HepG2 (cell line): ENCODE measurements around the gene HYCC1. TPM values are rescaled to one million over a fixed set of nuclear protein-coding genes. Genes with fewer than 3 reads are reported as not detected.

Source experiments
- ATAC-seq: fragments of 200-7000 bp; cut with Tn5 transposase; 3 replicates; pipeline ENCODE4 v1.9.1; 2020; ENCODE audit warnings: mild to moderate bottlenecking, moderate library complexity
- BruUV-seq: library from RNA; stranded (reverse); fragments of 400-500 nt; replicated peaks from 2 replicates; lab custom pipeline; 2021; lab: Mats Ljungman, UMichigan
- CTCF ChIA-PET: fragments of 300-600 bp; formaldehyde crosslinking; extraction: SDS; loops from one replicate; lab custom pipeline; 2021; ENCODE audit warnings: low total read pairs, inconsistent platforms, low intra/inter-chr PET ratio; lab: Yijun Ruan, JAX
- POLR2A ChIA-PET: fragments of 350-600 bp; sonication (Branson Sonifier 250); formaldehyde crosslinking; loops from one replicate; lab custom pipeline; 2020; ENCODE audit warnings: antibody characterized with exemption, inconsistent platforms; lab: Yijun Ruan, JAX
- DNase-seq: peaks from one replicate; pipeline ENCODE4 v3.0.0-alpha.2; 2015; ENCODE audit warnings: low spot score
- FAIRE-seq: peaks from 3 replicates; lab custom pipeline; 2011; peaks lifted over from hg19 to GRCh38; lab: Jason Lieb, UNC
- H2AFZ ChIP-seq: one replicate; pipeline ENCODE4 v1.6.1; 2011; ENCODE audit warnings: low read length, inconsistent platforms
- H3K27ac ChIP-seq: fragments of 300-600 bp; 3 replicates; pipeline ENCODE4 v1.8.0; 2011; ENCODE audit warnings: mixed run types, mild to moderate bottlenecking, mixed read lengths, low read length, inconsistent platforms; ENCODE audit not compliant: insufficient read depth; ENCODE audit errors: extremely low read length
- H3K27me3 ChIP-seq, 2 experiments: fragments of 200-600 bp in 1 of 2; 2 replicates in 1 of 2; 3 replicates in 1 of 2; pipeline versions ENCODE4 v1.6.0 to v1.8.0; 2011; ENCODE audit warnings: low read length in 2 of 2, mild to moderate bottlenecking in 2 of 2, moderate library complexity in 2 of 2, inconsistent platforms in 1 of 2; ENCODE audit not compliant: insufficient read depth in 2 of 2, control insufficient read depth in 1 of 2
- H3K36me3 ChIP-seq, 2 experiments: fragments of 200-600 bp in 1 of 2; replicated peaks in 1 of 2; 2 replicates in 1 of 2; 3 replicates in 1 of 2; pipeline versions ENCODE4 v1.5.1 to v1.8.0; 2011; ENCODE audit warnings: low read length in 2 of 2, inconsistent platforms in 1 of 2; ENCODE audit not compliant: insufficient read depth in 2 of 2, control insufficient read depth in 1 of 2
- H3K4me1 ChIP-seq: 2 replicates; pipeline ENCODE4 v1.5.1; 2012; ENCODE audit warnings: low read length, inconsistent platforms; ENCODE audit not compliant: insufficient read depth
- H3K4me2 ChIP-seq: 2 replicates; pipeline ENCODE4 v1.6.0; 2011; ENCODE audit warnings: low read depth, low read length, inconsistent platforms
- H3K4me3 ChIP-seq, 3 experiments: fragments of 200-600 bp in 1 of 3; sonication (generic), shearing (Covaris generic) in 1 of 3; replicated peaks in 1 of 3; 2 replicates each; pipeline ENCODE4 v1.5.1; 2011 to 2016; ENCODE audit warnings: low read length in 3 of 3, inconsistent platforms in 2 of 3, low read depth in 2 of 3, mild to moderate bottlenecking in 2 of 3, control low read depth in 1 of 3, mixed read lengths in 1 of 3; ENCODE audit not compliant: insufficient read depth in 1 of 3
- H3K79me2 ChIP-seq: one replicate; pipeline ENCODE4 v1.6.1; 2011; ENCODE audit warnings: low read length, inconsistent platforms; ENCODE audit not compliant: insufficient read depth
- H3K9ac ChIP-seq: 2 replicates; pipeline ENCODE4 v1.6.0; 2011; ENCODE audit warnings: mild to moderate bottlenecking, low read depth, low read length, inconsistent platforms; ENCODE audit not compliant: insufficient read depth
- H3K9me3 ChIP-seq: 2 replicates; pipeline ENCODE4 v1.5.1; 2012; ENCODE audit warnings: mild to moderate bottlenecking, low read length
- H4K20me1 ChIP-seq: 2 replicates; pipeline ENCODE4 v1.6.0; 2011; ENCODE audit warnings: inconsistent platforms, mild to moderate bottlenecking, low read length, moderate library complexity; ENCODE audit not compliant: insufficient read depth
- ARNT2 ChIP-seq: sonication (generic); formaldehyde crosslinking; IDR thresholded peaks from 2 replicates; pipeline ENCODE4 v1.8.0; 2022; ENCODE audit warnings: mild to moderate bottlenecking, low read depth, missing genetic modification reagents, moderate library complexity
- BORCS8-MEF2B ChIP-seq: sonication (generic); formaldehyde crosslinking; IDR thresholded peaks from 2 replicates; pipeline ENCODE4 v1.8.0; 2022; ENCODE audit warnings: mild to moderate bottlenecking, missing genetic modification reagents
- GATA4 ChIP-seq: sonication (generic); IDR thresholded peaks from 2 replicates; pipeline ENCODE4 v1.6.1; 2016; ENCODE audit warnings: antibody characterized with exemption, low read depth, borderline replicate concordance
- MAFK ChIP-seq, 2 experiments: IDR thresholded peaks in 1 of 2; conservative IDR thresholded peaks in 1 of 2; 2 replicates each; pipeline ENCODE4 v1.6.1; 2011; ENCODE audit warnings: improper control_type of control experiment in 2 of 2, low read length in 2 of 2
- MTA1 ChIP-seq: sonication (generic); formaldehyde crosslinking; IDR thresholded peaks from 2 replicates; pipeline ENCODE4 v1.4.0; 2020; ENCODE audit warnings: missing genetic modification reagents, mild to moderate bottlenecking, borderline replicate concordance
- NFYC ChIP-seq: IDR thresholded peaks from 2 replicates; pipeline ENCODE4 v1.6.1; 2016; ENCODE audit warnings: missing genetic modification reagents, missing compliant biosample characterization
- NR2F1 ChIP-seq, 2 experiments: fragments of 450-650 bp in 1 of 2; formaldehyde crosslinking in 1 of 2; IDR thresholded peaks; 2 replicates each; pipeline versions ENCODE4 v1.5.0 to v1.6.1; 2016 to 2020; ENCODE audit warnings: mild to moderate bottlenecking in 1 of 2, missing compliant biosample characterization in 1 of 2, missing genetic modification reagents in 1 of 2, moderate library complexity in 1 of 2
- RBFOX2 ChIP-seq: fragments of 200-400 bp; formaldehyde crosslinking; IDR thresholded peaks from 2 replicates; pipeline ENCODE4 v1.6.1; 2017; ENCODE audit warnings: low read depth, mild to moderate bottlenecking, low read length
- RFXAP ChIP-seq: sonication (generic); formaldehyde crosslinking; IDR thresholded peaks from 2 replicates; pipeline ENCODE4 v1.4.0; 2020; ENCODE audit warnings: missing genetic modification reagents, borderline replicate concordance
- SETDB1 ChIP-seq: sonication (generic); formaldehyde crosslinking; IDR thresholded peaks from 2 replicates; pipeline ENCODE4 v1.5.1; 2020; ENCODE audit warnings: missing genetic modification reagents, mild to moderate bottlenecking, borderline replicate concordance
- TSC22D2 ChIP-seq: sonication (generic); formaldehyde crosslinking; IDR thresholded peaks from 2 replicates; pipeline ENCODE4 v1.5.1; 2020; ENCODE audit warnings: missing genetic modification reagents, mild to moderate bottlenecking, borderline replicate concordance
- ZNF431 ChIP-seq: sonication (generic); formaldehyde crosslinking; IDR thresholded peaks from 2 replicates; pipeline ENCODE4 v1.9.0; 2022; ENCODE audit warnings: missing genetic modification reagents, low read depth, mild to moderate bottlenecking, borderline replicate concordance
- ZNF484 ChIP-seq: sonication (generic); formaldehyde crosslinking; IDR thresholded peaks from 2 replicates; pipeline ENCODE4 v1.5.1; 2020; ENCODE audit warnings: mild to moderate bottlenecking, low read depth, missing genetic modification reagents, borderline replicate concordance
- ZNF773 ChIP-seq: sonication (generic); formaldehyde crosslinking; IDR thresholded peaks from 2 replicates; pipeline ENCODE4 v1.4.0; 2020; ENCODE audit warnings: missing genetic modification reagents, borderline replicate concordance
- ZSCAN29 ChIP-seq: sonication (generic); formaldehyde crosslinking; conservative IDR thresholded peaks from 2 replicates; pipeline ENCODE4 v1.4.0; 2020; ENCODE audit warnings: mild to moderate bottlenecking, missing genetic modification reagents
- WGBS: methylation state at CpG from one replicate; pipeline ENCODE4 v1.1.6; 2017; ENCODE audit warnings: low lambda C conversion rate; 5-methylcytosine and 5-hydroxymethylcytosine counted together
- in situ Hi-C: cut with HindIII; loops from 2 replicates; pipeline ENCODE4 v1.10.0; 2017; ENCODE audit warnings: low pct_unique_long_range_greater_than_20kb; ENCODE audit not compliant: extremely low pct_ligation_motif_present
- intact Hi-C: fragments of 100-400 bp; cut with micrococcal nuclease; formaldehyde crosslinking; loops from one replicate; pipeline ENCODE4 v1.10.0; 2022; ENCODE audit not compliant: unreplicated experiment
- polyA plus RNA-seq, 8 experiments: library from polyadenylated mRNA; depleted of rRNA in 3 of 8; stranded (reverse) in 7 of 8; unstranded in 1 of 8; fragments of >200 nt; fragmentation: Illumina TruSeq in 4 of 8; extraction: Trizol in 4 of 8; gene quantifications; 2 replicates each; pipeline versions ENCODE4 v1.2.1 to v1.2.3, GENCODE V29; 2011 to 2016; ENCODE audit warnings: low read depth in 4 of 8, missing spikeins in 1 of 8, mixed read lengths in 1 of 8; ENCODE audit not compliant: insufficient read depth in 1 of 8
- total RNA-seq, 5 experiments: library from RNA; depleted of rRNA; stranded (reverse); fragments of >200 nt; fragmentation: Illumina TruSeq; extraction: Trizol; gene quantifications; 2 replicates each; pipeline ENCODE4 v1.2.3, GENCODE V29; 2016; ENCODE audit warnings: low read depth in 1 of 5
- TF ChIP-seq, protein P1 (sequence below), 2 experiments: IDR thresholded peaks; 2 replicates each; pipeline ENCODE4 v1.6.1; 2011 to 2012; ENCODE audit warnings: low read length in 2 of 2, borderline replicate concordance in 1 of 2, low read depth in 1 of 2, mild to moderate bottlenecking in 1 of 2, moderate library complexity in 1 of 2
- TF ChIP-seq, protein P2 (sequence below): IDR thresholded peaks from 2 replicates; pipeline ENCODE4 v1.4.0; 2020; ENCODE audit warnings: mild to moderate bottlenecking, missing genetic modification reagents

Gene HYCC1
- total and polyA plus RNA-seq, 2 of the 13 experiments (the other 11 are each of a cell fraction or from before 2014, with no cell fraction given), result 9.5 to 41.8 TPM

DNA sequence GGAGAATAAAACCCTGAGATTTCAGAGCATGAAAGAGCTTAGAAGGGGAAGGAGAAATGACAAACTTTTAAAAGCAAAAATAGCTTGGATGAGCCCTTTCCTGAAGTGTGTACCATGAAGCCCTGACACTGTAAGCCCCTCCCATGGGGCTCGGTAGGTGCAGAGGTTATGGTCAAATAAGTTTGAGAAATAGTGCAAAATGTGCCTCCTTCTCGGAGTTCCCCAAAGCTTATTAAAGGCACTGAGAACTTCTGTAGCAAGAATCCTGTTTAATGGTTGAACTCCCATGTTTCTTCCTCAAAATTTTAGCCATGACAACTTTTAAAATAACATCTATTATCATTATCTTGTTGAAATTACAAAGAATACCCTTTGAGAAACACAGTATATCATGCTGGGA, 10.5 kb upstream of the HYCC1 start:
- in situ Hi-C loops, result no loop called here
- CTCF ChIA-PET, result no interaction called here
- Histone ChIP-seq H3K4me3 (no peak overlapping the region), H2AFZ (no peak overlapping the region), H3K9me3 (no peaks in the 10 kb centered on the region), H3K79me2 (no peaks in the 10 kb centered on the region), H3K36me3 (no peaks in the 10 kb centered on the region), H3K9ac (no peak overlapping the region), H3K4me2 (no peak overlapping the region), H4K20me1 (no peaks in the 10 kb centered on the region), H3K27ac (no peak overlapping the region), H3K27me3 (peaks cover 0 to 25% of the 10 kb centered on the region in 2 experiments; a peak in 3 of 5 replicates)
- 14% methylated on average over 2 of the region's 2 CpGs for WGBS
- DNase-seq, result no peak
- no peak for ATAC-seq
- POLR2A ChIA-PET, result no interaction called here
- FAIRE-seq, result no peak
- TF ChIP-seq ARNT2 (CRISPR knock-in tag) (no peak), RBFOX2 (no peak), ZNF773 (no peak), NFYC (CRISPR knock-in tag) (no peak), MTA1 (no peak), GATA4 (no peak), BORCS8-MEF2B (no peak), ZNF484 (CRISPR knock-in tag) (no peak), MAFK (conservative IDR thresholded peaks at IDR 0.05 in 1 of 2, IDR thresholded peaks at IDR 0.05 in 1 of 2; ENCODE audit: low read length in 2 of 2) (no peak), ZSCAN29 (CRISPR knock-in tag) (no peak), NR2F1 (CRISPR knock-in tag; IDR thresholded peaks at IDR 0.05) (no peak), RFXAP (CRISPR knock-in tag) (no peak), ZNF431 (CRISPR knock-in tag) (no peak), TSC22D2 (CRISPR knock-in tag) (no peak), SETDB1 (CRISPR knock-in tag) (no peak)
- TF ChIP-seq, protein P1, sequence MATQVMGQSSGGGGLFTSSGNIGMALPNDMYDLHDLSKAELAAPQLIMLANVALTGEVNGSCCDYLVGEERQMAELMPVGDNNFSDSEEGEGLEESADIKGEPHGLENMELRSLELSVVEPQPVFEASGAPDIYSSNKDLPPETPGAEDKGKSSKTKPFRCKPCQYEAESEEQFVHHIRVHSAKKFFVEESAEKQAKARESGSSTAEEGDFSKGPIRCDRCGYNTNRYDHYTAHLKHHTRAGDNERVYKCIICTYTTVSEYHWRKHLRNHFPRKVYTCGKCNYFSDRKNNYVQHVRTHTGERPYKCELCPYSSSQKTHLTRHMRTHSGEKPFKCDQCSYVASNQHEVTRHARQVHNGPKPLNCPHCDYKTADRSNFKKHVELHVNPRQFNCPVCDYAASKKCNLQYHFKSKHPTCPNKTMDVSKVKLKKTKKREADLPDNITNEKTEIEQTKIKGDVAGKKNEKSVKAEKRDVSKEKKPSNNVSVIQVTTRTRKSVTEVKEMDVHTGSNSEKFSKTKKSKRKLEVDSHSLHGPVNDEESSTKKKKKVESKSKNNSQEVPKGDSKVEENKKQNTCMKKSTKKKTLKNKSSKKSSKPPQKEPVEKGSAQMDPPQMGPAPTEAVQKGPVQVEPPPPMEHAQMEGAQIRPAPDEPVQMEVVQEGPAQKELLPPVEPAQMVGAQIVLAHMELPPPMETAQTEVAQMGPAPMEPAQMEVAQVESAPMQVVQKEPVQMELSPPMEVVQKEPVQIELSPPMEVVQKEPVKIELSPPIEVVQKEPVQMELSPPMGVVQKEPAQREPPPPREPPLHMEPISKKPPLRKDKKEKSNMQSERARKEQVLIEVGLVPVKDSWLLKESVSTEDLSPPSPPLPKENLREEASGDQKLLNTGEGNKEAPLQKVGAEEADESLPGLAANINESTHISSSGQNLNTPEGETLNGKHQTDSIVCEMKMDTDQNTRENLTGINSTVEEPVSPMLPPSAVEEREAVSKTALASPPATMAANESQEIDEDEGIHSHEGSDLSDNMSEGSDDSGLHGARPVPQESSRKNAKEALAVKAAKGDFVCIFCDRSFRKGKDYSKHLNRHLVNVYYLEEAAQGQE (IDR thresholded peaks at IDR 0.05; ENCODE audit: borderline replicate concordance in 1 of 2, low read depth in 1 of 2, low read length in 2 of 2), result no peak
- TF ChIP-seq, protein P2, sequence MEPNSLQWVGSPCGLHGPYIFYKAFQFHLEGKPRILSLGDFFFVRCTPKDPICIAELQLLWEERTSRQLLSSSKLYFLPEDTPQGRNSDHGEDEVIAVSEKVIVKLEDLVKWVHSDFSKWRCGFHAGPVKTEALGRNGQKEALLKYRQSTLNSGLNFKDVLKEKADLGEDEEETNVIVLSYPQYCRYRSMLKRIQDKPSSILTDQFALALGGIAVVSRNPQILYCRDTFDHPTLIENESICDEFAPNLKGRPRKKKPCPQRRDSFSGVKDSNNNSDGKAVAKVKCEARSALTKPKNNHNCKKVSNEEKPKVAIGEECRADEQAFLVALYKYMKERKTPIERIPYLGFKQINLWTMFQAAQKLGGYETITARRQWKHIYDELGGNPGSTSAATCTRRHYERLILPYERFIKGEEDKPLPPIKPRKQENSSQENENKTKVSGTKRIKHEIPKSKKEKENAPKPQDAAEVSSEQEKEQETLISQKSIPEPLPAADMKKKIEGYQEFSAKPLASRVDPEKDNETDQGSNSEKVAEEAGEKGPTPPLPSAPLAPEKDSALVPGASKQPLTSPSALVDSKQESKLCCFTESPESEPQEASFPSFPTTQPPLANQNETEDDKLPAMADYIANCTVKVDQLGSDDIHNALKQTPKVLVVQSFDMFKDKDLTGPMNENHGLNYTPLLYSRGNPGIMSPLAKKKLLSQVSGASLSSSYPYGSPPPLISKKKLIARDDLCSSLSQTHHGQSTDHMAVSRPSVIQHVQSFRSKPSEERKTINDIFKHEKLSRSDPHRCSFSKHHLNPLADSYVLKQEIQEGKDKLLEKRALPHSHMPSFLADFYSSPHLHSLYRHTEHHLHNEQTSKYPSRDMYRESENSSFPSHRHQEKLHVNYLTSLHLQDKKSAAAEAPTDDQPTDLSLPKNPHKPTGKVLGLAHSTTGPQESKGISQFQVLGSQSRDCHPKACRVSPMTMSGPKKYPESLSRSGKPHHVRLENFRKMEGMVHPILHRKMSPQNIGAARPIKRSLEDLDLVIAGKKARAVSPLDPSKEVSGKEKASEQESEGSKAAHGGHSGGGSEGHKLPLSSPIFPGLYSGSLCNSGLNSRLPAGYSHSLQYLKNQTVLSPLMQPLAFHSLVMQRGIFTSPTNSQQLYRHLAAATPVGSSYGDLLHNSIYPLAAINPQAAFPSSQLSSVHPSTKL (CRISPR knock-in tag), result no peak
- TF ChIP-seq, all 625 proteins: peak for 0
- intact Hi-C loops, result no loop called here
- no TSS peak for BruUV-seq
- H3K4me1 ChIP-seq, result no peaks in the 10 kb centered on the region
